AG04449 (cell line): ENCODE data around the gene BCL11B.
"Not testable (repeated sequence)": the region's sequence is repeated elsewhere in the genome, so short reads cannot be mapped to it uniquely, and the experiment has no call there.

ENCODE experiments used
- CTCF ChIA-PET: fragments of 350-600 bp; formaldehyde crosslinking; extraction: SDS; loops from one replicate; lab custom pipeline; 2021; ENCODE audit warnings: antibody characterized with exemption; lab: Yijun Ruan, JAX
- POLR2A ChIA-PET: fragments of 400-600, 350-600 bp; formaldehyde crosslinking; extraction: SDS; loops from one replicate; lab custom pipeline; 2020; ENCODE audit warnings: antibody characterized with exemption, inconsistent platforms; lab: Yijun Ruan, JAX
- DNase-seq: peaks from one replicate; pipeline ENCODE4 v3.0.0-alpha.2; 2010; ENCODE audit warnings: low read depth, low spot score
- H3K4me3 ChIP-seq: 2 replicates; pipeline ENCODE4 v1.5.1; 2011; ENCODE audit warnings: low read depth, mild to moderate bottlenecking, control low read depth, low read length
- TF ChIP-seq, protein P1 (sequence below): IDR thresholded peaks from one replicate; pipeline ENCODE4 v1.5.1; 2011; ENCODE audit warnings: mild to moderate bottlenecking, moderate library complexity, low read length, control low read depth, inconsistent platforms; ENCODE audit not compliant: insufficient read depth; ENCODE audit errors: missing control alignments

Gene BCL11B

DNA sequence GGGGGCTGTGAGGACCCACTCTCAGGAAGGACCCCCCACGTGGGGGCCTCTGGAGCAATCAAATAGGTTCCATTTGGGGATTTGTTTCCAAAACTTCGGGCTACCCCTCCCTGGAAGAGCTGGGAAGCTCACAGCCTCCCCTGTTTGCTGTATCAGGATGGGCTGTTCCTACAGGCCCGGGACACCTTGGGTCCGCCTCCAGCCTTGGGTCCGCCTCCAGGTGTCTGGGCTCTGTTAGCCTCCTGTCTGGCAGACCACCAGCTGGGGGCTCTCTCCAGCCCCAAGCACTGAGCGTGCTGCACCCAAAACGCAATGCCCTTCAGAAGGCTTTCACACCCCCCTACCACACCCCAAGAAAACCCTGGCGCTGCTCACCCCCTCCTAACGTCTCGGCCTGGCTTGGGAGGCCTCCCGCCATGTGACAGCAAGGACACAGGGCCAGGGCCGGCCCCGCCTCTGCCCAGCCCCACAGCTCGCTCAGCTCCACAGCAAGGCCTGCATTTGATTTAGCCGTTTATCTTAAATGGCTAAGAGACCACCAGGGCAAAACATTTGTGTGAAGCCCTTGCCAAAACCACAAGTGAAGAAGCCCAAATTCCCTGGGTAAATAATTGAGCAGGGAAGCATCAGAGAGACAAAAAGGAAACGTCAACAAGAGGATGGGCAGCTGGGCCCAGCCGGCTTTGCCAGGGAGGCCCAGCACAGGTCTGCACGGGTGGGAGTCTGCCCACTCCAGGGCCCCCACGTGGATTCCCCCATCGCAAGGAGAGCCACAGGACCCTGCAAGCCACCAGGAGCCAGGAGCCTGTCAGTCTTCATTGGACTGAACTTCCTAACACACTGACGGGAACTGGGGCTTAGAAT lies 39.9 kb downstream of the BCL11B start:
- DNase-seq: no peak
- ChIA-PET CTCF (no interaction called here), POLR2A (interaction anchor here (0.7 kb wide), 1 partner anchor 197 kb away, joined by 3 read pairs; no protein-coding TSS in a partner anchor)
- no peak overlapping the region for H3K4me3 ChIP-seq
- TF ChIP-seq, protein P1, sequence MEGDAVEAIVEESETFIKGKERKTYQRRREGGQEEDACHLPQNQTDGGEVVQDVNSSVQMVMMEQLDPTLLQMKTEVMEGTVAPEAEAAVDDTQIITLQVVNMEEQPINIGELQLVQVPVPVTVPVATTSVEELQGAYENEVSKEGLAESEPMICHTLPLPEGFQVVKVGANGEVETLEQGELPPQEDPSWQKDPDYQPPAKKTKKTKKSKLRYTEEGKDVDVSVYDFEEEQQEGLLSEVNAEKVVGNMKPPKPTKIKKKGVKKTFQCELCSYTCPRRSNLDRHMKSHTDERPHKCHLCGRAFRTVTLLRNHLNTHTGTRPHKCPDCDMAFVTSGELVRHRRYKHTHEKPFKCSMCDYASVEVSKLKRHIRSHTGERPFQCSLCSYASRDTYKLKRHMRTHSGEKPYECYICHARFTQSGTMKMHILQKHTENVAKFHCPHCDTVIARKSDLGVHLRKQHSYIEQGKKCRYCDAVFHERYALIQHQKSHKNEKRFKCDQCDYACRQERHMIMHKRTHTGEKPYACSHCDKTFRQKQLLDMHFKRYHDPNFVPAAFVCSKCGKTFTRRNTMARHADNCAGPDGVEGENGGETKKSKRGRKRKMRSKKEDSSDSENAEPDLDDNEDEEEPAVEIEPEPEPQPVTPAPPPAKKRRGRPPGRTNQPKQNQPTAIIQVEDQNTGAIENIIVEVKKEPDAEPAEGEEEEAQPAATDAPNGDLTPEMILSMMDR: no peak

DNA sequence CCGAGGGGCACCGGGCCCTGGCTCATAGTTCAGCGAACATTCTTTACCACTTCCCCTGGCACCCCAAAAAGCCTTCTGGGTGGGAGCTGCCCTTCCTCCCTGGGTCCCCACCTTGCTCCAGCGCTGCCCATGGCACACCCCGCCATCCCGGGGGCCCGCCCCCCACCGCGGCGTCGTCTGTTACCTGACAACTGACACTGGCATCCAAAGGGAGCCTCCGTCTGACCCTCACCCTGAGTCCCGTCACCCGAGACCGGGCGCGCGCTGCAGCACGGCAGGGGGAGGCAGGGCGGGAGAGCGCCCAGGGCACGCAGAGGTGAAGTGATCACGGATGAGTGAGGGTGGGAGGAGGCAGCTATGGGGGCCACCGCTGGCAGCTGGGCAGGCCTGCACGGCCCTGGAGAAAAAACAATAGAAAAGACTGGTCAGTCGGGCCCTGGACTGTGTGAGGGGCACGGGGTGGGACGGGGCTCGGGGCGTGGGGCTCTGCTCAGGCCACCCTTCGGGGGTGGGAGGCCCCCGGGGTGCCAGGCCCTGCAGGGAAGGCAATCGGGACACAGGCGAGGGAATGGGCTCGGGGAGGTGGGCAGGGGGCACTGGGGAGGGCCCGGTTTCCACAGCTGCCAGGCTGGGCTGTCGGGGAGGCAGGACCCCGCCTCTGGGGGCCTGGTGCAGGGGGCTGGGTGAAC lies 40.7 kb downstream of the BCL11B start:
- POLR2A ChIA-PET: interaction anchor here (0.7 kb wide), 1 partner anchor 196 kb away, joined by 3 read pairs; no protein-coding TSS in a partner anchor
- TF ChIP-seq, protein P1: no peak
- CTCF ChIA-PET: no interaction called here
- no peak for DNase-seq
- H3K4me3 ChIP-seq: no peak overlapping the region

DNA sequence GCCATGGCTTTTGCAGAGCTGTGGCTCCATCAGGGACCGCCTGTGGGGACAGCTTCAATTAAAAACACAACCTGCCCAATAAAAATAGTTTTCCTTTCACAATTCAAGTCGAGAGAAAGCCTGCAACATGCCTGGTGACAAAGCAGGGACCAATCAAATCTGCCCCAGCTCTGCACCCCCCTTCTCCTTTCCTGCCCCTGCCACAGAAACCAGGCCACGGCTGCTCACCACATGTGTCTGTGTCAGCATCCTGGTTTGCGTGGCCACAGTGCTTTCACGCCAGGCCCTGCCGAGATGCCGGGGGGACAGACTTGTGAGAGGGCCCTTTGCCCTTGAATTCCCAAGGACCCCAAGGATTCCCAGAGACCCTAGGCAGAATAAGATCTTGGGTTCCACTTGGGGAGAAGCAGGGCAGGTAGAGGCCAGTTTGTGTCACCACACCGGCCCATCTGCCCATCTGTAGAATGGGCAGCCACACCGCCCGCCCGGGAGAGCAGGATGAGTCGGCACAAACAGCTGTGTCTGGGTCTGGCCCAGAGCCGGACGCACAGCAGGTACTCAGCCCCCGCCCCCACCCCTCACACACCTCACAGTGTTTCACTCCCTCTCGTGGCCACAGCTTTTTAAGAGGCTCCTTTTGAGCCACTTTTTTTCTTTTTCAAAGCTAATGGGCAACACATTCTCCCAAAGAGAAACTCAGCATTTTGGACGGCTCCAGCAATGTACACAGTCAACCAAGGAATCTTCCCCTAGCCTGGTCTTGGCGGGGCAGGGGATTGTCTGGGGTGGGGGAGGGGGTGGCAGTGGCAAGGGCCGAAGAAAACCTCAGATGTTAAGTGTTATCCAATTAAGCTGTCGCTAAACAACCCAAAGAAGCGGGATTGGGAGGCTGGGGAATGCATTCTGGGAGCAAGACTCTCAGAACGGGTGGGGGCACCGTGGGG lies 41.5 kb downstream of the BCL11B start:
- CTCF ChIA-PET: no interaction called here
- H3K4me3 ChIP-seq: no peak overlapping the region
- POLR2A ChIA-PET: no interaction called here
- TF ChIP-seq, protein P1: no peak
- no peak for DNase-seq

DNA sequence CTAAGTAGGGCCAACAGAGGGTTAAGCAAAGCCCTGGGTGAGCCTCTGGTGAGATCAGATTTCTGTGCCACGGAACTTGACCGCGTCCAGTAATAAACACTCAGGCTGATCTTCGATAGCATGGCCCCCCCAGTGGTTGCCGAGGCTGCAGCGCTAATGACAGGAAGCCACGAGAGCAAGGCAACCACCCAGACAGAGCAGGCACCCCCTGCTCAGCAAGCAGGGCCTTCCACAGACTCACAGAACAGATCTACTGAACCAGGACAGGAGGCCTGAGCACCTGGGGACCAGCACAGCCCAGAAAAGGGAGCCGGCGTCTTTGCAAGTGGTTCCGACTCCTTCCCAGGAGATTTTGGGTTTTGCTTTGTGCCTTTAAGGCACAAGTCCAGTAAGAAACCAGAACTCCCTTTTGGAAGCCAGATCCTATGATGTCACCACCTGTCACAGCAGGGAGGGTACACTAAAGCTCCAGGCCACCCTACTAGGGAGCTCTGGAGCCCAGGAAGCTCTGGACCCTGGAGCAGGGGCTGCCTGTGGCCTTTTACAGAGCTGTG lies 42.3 kb downstream of the BCL11B start:
- POLR2A ChIA-PET: no interaction called here
- H3K4me3 ChIP-seq: no peak overlapping the region
- CTCF ChIA-PET: no interaction called here
- no peak for DNase-seq
- TF ChIP-seq, protein P1: no peak

DNA sequence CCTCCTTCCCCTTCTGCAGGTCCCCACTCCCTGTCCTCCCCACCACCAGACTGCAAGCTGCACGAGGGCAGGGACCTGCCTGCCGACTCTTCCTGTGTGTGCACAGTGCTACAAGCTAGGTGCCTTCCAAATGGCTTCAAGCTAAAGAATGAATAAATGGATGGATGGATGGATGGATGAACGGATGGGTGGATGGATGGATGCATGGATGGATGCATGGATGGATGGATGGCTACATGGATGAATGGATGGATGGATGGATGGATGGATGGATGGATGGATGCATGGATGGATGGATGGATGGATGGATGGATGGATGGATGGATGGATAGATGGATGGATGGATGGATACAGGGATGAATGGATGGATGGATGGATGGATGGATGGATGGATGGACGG lies 43.2 kb downstream of the BCL11B start:
- CTCF ChIA-PET, H3K4me3 ChIP-seq, POLR2A ChIA-PET, DNase-seq: not testable (repeated sequence)

DNA sequence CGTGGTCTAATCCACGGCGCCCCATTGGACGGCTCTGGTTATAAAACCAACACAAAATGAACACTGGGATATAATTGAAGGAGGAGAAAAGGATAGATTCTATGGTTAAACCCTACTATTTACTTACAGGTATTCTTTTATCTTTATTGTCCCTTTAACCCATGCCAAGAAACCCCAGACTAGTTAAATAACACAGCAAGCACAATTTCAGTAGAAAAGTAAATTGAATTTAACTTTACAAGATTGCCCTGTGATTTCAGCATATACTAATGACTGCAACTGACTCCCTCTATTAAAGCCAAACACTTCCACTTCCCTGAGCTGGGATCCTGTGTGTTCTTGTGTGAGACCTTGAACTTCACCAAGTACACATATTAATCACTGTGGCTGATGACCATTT lies 45.3 kb downstream of the BCL11B start:
- H3K4me3 ChIP-seq: no peak overlapping the region
- no peak for DNase-seq
- CTCF ChIA-PET: interaction anchor here (1.3 kb wide), 1 partner anchor 11 kb away, joined by 3 read pairs; no protein-coding TSS in a partner anchor
- POLR2A ChIA-PET: no interaction called here
- TF ChIP-seq, protein P1: no peak
